Activated T-cell treated with anti-CD3 and anti-CD28 coated beads, Interleukin-2, amount 50 U/mL, for 72 hours (primary cell): ENCODE data around the gene GEMIN8. TPM values are rescaled to one million over a fixed set of nuclear protein-coding genes. Genes with fewer than 3 reads are reported as not detected.

ENCODE experiments used
- ATAC-seq, 2 donors: fragments of 150-1000 bp; cut with Tn5 transposase; replicated peaks in 1 of 2; 2 replicates each; pipeline ENCODE4 v1.10.0; 2021; ENCODE audit warnings: moderate library complexity in 2 of 2, mild to moderate bottlenecking in 1 of 2
- DNase-seq, 2 donors: peaks; one replicate each; pipeline ENCODE4 v3.0.0; 2021 to 2022; ENCODE audit warnings: mixed read lengths in 1 of 2
- H3K27ac Mint-ChIP-seq: one replicate; pipeline ENCODE4 v1.8.0; 2022; ENCODE audit warnings: mild to moderate bottlenecking, moderate library complexity, mixed read lengths
- H3K27me3 Mint-ChIP-seq: one replicate; pipeline ENCODE4 v1.8.0; 2022; ENCODE audit warnings: low read depth, mixed read lengths
- H3K36me3 Mint-ChIP-seq, 2 donors: one replicate each; pipeline ENCODE4 v1.8.0; 2022; ENCODE audit warnings: mixed read lengths in 2 of 2, mild to moderate bottlenecking in 1 of 2; ENCODE audit not compliant: insufficient read depth in 2 of 2
- H3K4me1 Mint-ChIP-seq: one replicate; pipeline ENCODE4 v1.8.0; 2022; ENCODE audit warnings: low read depth, mixed read lengths
- H3K4me3 Mint-ChIP-seq, 2 donors: one replicate each; pipeline ENCODE4 v1.8.0; 2022; ENCODE audit warnings: mild to moderate bottlenecking in 2 of 2, mixed read lengths in 2 of 2, moderate library complexity in 2 of 2
- H3K9me3 Mint-ChIP-seq, 2 donors: one replicate each; pipeline ENCODE4 v1.8.0; 2022; ENCODE audit warnings: mixed read lengths in 2 of 2
- total RNA-seq, 2 donors: library from RNA; stranded (reverse); gene quantifications; one replicate each; pipeline ENCODE4 v1.2.3, GENCODE V29; 2022

The GEMIN8 gene
- 10 to 100 TPM; 12.8 to 13.4 TPM for total RNA-seq

- peak; percentile 86 to 87 for ATAC-seq
- Mint-ChIP-seq H3K36me3 (peaks cover 0 to 2% of the 10 kb centered on the region in 2 donors), H3K27me3 (peaks cover 12% of the 10 kb centered on the region), H3K9me3 (no peaks in the 10 kb centered on the region), H3K27ac (peak within 1 kb of the TSS; percentile 100), H3K4me1 (peaks cover 36% of the 10 kb centered on the region), H3K4me3 (peak within 1 kb of the TSS; percentile 84 to 100)
- peak; percentile 88 to 91 for DNase-seq
Measured at GRCh38 chrX:14029425-14030173, at the start of gene GEMIN8. Gene GEMIN8, minus strand, starts transcription at chrX:14029892. Its CDS starts 8,414 bp downstream, at chrX:14021478.

DNA sequence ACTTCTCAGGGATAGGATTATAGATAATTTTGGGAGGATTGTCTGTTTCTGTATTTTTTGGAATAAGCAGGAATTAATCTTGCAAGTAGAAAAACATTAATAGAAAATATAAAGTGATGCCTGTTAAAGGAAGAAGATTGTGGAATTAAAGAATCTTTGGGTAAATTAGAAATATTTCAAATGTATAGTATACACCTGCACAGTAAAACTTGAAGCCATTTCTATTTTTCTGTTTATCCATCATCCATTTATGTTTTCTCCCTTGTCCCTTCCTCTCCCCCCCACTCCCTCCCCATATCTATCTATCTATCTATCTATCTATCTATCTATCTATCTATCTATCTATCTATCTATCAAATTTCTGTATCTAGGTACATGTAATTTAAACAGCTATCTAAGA lies 46.9 kb upstream of the GEMIN8 start:
- Mint-ChIP-seq H3K36me3 (no peaks in the 10 kb centered on the region), H3K9me3 (no peaks in the 10 kb centered on the region), H3K4me3 (no peak overlapping the region), H3K27ac (no peak overlapping the region), H3K4me1 (no peaks in the 10 kb centered on the region), H3K27me3 (peaks cover 15% of the 10 kb centered on the region)
- ATAC-seq = no peak
- no peak for DNase-seq

DNA sequence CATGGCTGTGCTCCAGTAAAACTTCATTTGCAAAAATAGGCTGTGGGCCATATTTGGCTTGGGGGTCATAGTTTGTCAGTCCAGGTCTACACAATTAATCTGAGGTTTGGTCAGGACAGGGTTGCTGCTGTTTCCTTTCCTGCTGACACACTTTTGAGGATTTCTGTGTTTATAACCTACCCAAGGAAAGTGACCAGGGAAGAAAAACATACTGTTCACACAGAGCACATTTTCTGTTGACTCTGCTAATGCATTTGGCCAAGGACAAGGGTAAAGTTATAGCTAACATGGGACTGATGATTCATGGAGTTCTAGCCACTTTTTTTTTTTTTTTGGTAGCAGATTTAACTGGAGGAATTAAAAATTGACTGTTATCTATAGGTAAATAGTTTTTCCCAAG lies 43.9 kb upstream of the GEMIN8 start:
- Mint-ChIP-seq H3K4me3 (no peak overlapping the region), H3K27ac (no peak overlapping the region), H3K27me3 (peaks cover 23% of the 10 kb centered on the region), H3K36me3 (no peaks in the 10 kb centered on the region), H3K4me1 (no peaks in the 10 kb centered on the region), H3K9me3 (no peaks in the 10 kb centered on the region)
- DNase-seq = no peak
- ATAC-seq = no peak

DNA sequence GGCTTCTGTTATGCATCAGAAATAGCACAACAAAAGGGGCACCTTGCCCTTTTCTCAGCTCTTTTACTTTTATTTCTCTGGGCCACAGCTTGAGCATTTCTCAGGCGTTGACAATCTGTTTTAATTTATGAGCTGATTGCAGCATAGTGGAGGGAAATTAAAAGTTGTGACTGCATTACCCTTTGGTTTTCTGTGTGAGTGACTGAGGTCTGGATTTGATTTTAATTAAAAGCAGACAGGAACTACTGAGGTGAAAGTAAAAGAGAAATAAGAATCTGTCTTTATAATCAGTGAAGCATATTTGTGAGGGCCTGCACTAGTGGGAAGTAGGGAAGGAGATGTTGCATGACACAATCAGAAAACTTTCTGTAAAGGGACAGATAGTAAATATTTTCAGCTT lies 43.4 kb upstream of the GEMIN8 start:
- Mint-ChIP-seq H3K4me1 (no peaks in the 10 kb centered on the region), H3K4me3 (no peak overlapping the region), H3K27ac (no peak overlapping the region), H3K27me3 (peaks cover 22% of the 10 kb centered on the region), H3K9me3 (no peaks in the 10 kb centered on the region), H3K36me3 (no peaks in the 10 kb centered on the region)
- DNase-seq (no peak), ATAC-seq (no peak)

DNA sequence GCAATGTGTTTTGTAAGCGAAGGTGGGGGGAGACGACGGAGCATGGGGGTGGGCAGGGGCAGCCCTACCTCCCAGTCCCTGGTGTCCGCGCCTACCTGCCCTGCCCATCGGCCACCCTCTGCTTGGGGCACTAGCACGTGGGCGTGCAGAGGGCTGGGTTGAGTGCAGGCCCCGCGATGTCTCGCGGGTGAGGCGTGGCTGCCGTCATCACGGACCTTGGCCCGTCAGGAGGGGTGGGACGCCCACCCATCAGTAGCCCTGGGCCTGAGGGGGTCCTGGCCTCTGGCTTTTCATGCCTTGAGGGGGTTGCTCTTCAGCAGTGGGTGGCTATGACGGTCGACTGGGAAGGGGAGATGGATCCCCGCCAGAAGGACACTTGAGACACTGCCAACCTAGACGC lies 36.1 kb upstream of the GEMIN8 start:
- H3K27ac Mint-ChIP-seq = no peak overlapping the region

DNA sequence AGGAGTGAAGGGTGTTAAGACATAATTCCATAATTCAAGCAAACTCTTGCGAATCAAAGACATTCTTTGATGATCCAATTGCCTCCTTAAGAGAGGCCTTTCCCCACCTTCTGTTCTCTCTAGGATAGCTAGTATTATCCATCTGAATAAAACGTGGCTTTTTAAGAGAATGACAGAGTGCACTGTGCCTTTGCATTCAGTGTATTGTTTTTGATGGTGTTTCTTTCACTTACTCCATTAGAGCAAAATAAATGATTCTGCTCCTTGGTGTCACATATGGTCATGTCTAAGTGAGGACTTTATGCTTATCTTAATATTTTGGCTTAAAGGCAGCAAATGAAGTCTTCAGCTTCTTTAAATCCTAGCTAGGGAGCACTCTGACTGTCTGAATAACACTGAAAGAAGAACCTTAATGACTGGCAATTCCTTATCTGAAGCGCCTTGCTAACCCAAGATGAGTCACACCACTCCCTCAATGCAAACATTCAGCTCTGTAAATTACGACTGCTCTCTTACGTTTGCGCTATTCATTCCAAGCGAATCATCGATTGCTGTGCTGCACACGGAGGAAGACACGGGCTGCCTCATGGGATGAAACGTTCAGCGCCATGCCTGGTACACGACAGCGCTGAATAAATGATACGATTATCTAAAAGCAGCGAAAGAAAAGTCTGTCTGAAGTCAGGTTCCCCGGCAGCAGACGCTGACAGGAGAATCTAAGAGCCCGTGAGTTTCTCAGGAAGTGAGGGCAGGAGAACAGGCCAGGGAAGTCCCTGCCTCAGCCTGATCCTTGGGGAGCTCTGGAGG lies 35.1 kb upstream of the GEMIN8 start:
- H3K27me3 Mint-ChIP-seq = peaks cover 62% of the 10 kb centered on the region
- no peaks in the 10 kb centered on the region for H3K36me3 Mint-ChIP-seq
- no peak overlapping the region for H3K4me3 Mint-ChIP-seq
- H3K4me1 Mint-ChIP-seq = no peaks in the 10 kb centered on the region
- no peak overlapping the region for H3K27ac Mint-ChIP-seq
- H3K9me3 Mint-ChIP-seq = no peaks in the 10 kb centered on the region
- DNase-seq = no peak
- no peak for ATAC-seq

More for the DNA sequence above, 36.1 kb upstream of the GEMIN8 start:
- H3K27me3 Mint-ChIP-seq = peaks cover 62% of the 10 kb centered on the region
- no peaks in the 10 kb centered on the region for H3K9me3 Mint-ChIP-seq
- H3K36me3 Mint-ChIP-seq = no peaks in the 10 kb centered on the region
- DNase-seq (no peak), ATAC-seq (no peak)
- no peaks in the 10 kb centered on the region for H3K4me1 Mint-ChIP-seq
- H3K4me3 Mint-ChIP-seq = no peak overlapping the region

- ATAC-seq = no peak
- Mint-ChIP-seq H3K9me3 (no peaks in the 10 kb centered on the region), H3K4me3 (no peak overlapping the region), H3K27me3 (peaks cover 61% of the 10 kb centered on the region), H3K36me3 (no peaks in the 10 kb centered on the region), H3K4me1 (no peaks in the 10 kb centered on the region), H3K27ac (no peak overlapping the region)
- DNase-seq = no peak
Measured at GRCh38 chrX:14062524-14062923, 32.8 kb upstream of the GEMIN8 start.

- DNase-seq (no peak), ATAC-seq (no peak)
- H3K9me3 Mint-ChIP-seq = no peaks in the 10 kb centered on the region
- H3K27me3 Mint-ChIP-seq = peaks cover 59% of the 10 kb centered on the region
- no peaks in the 10 kb centered on the region for H3K4me1 Mint-ChIP-seq
- no peak overlapping the region for H3K27ac Mint-ChIP-seq
- H3K4me3 Mint-ChIP-seq = no peak overlapping the region
- H3K36me3 Mint-ChIP-seq = no peaks in the 10 kb centered on the region
Measured at GRCh38 chrX:14056206-14056605, 26.5 kb upstream of the GEMIN8 start.

DNA sequence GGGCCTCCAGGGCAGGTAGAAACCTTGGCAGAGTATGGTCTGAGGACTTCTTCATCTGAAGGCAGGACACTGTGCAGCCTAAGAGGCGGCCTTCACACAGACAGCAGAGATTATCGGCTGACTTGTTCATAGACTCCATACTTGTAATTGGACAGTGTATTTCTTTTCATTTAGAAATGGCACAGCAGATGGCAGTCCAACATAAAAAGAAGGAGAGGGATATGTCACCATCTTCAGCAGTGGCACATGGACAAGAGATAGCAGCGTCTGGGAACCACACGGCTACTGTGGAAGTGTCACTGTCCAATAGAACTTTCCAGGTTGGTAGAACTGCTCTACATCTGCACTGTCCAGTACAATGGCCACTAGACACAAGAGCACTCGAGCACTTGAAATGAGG lies 21.7 kb upstream of the GEMIN8 start:
- peaks cover 66% of the 10 kb centered on the region for H3K27me3 Mint-ChIP-seq
- ATAC-seq = no peak
- H3K4me1 Mint-ChIP-seq = no peaks in the 10 kb centered on the region
- no peak for DNase-seq
- no peaks in the 10 kb centered on the region for H3K9me3 Mint-ChIP-seq
- H3K4me3 Mint-ChIP-seq = no peak overlapping the region
- no peaks in the 10 kb centered on the region for H3K36me3 Mint-ChIP-seq
- no peak overlapping the region for H3K27ac Mint-ChIP-seq

- Mint-ChIP-seq H3K4me3 (no peak overlapping the region), H3K27ac (no peak overlapping the region)
- peak in 1 of 2 donors; percentile 56 for ATAC-seq
Measured at GRCh38 chrX:14050709-14051108, 21.0 kb upstream of the GEMIN8 start.

GRCh38 chrX:14043209-14043608 lies 13.5 kb upstream of the GEMIN8 start:
- no peaks in the 10 kb centered on the region for H3K4me1 Mint-ChIP-seq
- ATAC-seq (no peak), DNase-seq (no peak)
- no peak overlapping the region for H3K27ac Mint-ChIP-seq
- no peaks in the 10 kb centered on the region for H3K9me3 Mint-ChIP-seq
- H3K36me3 Mint-ChIP-seq = no peaks in the 10 kb centered on the region
- H3K27me3 Mint-ChIP-seq = peaks cover 43% of the 10 kb centered on the region
- H3K4me3 Mint-ChIP-seq = no peak overlapping the region

More at GRCh38 chrX:14050709-14051108, 21.0 kb upstream of the GEMIN8 start:
- Mint-ChIP-seq H3K4me1 (no peaks in the 10 kb centered on the region), H3K27me3 (peaks cover 59% of the 10 kb centered on the region), H3K36me3 (no peaks in the 10 kb centered on the region), H3K9me3 (no peaks in the 10 kb centered on the region)
- no peak for DNase-seq

GRCh38 chrX:14039344-14039743 lies 9.7 kb upstream of the GEMIN8 start:
- peak; percentile 64 to 82 for ATAC-seq
- no peaks in the 10 kb centered on the region for H3K36me3 Mint-ChIP-seq
- peaks cover 60% of the 10 kb centered on the region for H3K27me3 Mint-ChIP-seq

GRCh38 chrX:14038375-14039085 lies 8.8 kb upstream of the GEMIN8 start:
- no peak for ATAC-seq
- H3K36me3 Mint-ChIP-seq = no peaks in the 10 kb centered on the region

More at GRCh38 chrX:14039344-14039743, 9.7 kb upstream of the GEMIN8 start:
- H3K9me3 Mint-ChIP-seq = no peaks in the 10 kb centered on the region
- H3K4me3 Mint-ChIP-seq = no peak overlapping the region
- peak; percentile 58 to 65 for DNase-seq
- H3K4me1 Mint-ChIP-seq = no peaks in the 10 kb centered on the region
- H3K27ac Mint-ChIP-seq = no peak overlapping the region

More at GRCh38 chrX:14038375-14039085, 8.8 kb upstream of the GEMIN8 start:
- peaks cover 62% of the 10 kb centered on the region for H3K27me3 Mint-ChIP-seq
- H3K9me3 Mint-ChIP-seq = no peaks in the 10 kb centered on the region
- no peak overlapping the region for H3K4me3 Mint-ChIP-seq
- no peak for DNase-seq
- no peaks in the 10 kb centered on the region for H3K4me1 Mint-ChIP-seq
- H3K27ac Mint-ChIP-seq = no peak overlapping the region
